ENCODE measurements around the gene CHMP3.
"Not testable (repeated sequence)": the region's sequence is repeated elsewhere in the genome, so short reads cannot be mapped to it uniquely, and the experiment has no call there.

Gene CHMP3

DNA sequence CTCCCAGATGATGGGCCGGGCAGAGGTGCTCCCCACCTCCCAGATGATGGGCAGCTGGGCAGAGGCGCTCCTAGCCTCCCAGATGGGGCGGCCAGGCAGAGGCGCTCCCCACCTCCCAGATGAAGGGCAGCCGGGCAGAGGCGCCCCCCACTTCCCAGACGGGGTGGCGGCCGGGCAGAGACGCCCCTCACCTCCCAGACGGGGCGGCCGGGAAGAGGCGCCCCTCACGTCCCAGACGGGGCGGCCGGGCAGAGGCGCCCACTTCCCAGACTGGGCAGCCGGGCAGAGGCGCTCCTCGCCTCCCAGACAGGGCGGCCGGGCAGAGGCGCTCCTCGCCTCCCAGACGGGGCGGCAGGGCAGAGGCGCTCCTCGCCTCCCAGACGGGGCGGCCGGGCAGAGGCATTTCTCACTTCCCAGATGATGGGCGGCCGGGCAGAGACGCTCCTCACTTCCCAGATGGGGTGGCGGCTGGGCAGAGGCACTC, 14.3 kb downstream of the CHMP3 start:
- DNase-seq: not testable (repeated sequence)

DNA sequence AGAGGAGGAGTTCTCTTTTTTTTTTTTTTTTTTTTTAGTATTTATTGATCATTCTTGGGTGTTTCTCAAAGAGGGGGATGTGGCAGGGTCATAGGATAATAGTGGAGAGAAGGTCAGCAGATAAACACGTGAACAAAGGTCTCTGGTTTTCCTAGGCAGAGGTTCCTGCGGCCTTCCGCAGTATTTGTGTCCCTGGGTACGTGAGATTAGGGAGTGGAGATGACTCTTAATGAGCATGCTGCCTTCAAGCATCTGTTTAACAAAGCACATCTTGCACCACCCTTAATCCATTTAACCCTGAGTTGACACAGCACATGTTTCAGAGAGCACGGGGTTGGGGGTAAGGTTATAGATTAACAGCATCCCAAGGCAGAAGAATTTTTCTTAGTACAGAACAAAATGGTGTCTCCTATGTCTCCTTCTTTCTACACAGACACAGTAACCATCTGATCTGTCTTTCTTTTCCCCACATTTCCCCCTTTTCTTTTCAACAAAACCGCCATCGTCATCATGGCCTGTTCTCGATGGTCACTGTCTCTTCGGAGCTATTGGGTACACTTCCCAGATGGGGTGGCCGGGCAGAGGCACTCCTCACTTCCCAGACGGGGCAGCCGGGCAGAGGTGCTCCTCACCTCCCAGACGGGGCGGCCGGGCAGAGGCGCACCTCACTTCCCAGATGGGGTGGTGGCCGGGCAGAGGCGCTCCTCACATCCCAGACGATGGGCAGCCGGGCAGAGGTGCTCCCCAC, 14.9 kb downstream of the CHMP3 start:
- not testable (repeated sequence) for DNase-seq

DNA sequence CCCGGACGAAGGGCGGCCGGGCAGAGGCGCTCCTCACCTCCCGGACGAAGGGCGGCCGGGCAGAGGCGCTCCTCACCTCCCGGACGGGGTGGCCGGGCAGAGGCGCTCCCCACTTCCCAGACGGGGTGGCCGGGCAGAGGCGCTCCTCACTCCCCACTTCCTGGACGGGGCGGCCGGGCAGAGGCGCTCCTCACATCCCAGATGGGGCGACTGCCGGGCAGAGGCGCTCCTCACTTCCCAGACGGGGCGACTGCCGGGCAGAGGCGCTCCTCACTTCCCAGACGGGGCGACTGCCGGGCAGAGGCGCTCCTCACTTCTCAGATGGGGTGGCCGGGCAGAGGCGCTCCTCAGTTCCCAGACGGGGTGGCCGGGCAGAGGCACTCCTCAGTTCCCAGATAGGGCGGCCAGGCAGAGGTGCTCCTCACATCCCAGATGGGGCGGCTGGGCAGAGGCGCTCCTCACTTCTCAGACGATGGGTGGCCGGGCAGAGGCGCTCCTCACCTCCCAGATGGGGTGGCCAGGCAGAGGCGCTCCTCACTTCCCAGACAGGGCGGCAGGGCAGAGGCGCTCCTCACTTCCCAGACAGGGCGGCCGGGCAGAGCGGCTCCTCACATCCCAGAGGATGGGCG, 17.8 kb downstream of the CHMP3 start:
- not testable (repeated sequence) for DNase-seq

DNA sequence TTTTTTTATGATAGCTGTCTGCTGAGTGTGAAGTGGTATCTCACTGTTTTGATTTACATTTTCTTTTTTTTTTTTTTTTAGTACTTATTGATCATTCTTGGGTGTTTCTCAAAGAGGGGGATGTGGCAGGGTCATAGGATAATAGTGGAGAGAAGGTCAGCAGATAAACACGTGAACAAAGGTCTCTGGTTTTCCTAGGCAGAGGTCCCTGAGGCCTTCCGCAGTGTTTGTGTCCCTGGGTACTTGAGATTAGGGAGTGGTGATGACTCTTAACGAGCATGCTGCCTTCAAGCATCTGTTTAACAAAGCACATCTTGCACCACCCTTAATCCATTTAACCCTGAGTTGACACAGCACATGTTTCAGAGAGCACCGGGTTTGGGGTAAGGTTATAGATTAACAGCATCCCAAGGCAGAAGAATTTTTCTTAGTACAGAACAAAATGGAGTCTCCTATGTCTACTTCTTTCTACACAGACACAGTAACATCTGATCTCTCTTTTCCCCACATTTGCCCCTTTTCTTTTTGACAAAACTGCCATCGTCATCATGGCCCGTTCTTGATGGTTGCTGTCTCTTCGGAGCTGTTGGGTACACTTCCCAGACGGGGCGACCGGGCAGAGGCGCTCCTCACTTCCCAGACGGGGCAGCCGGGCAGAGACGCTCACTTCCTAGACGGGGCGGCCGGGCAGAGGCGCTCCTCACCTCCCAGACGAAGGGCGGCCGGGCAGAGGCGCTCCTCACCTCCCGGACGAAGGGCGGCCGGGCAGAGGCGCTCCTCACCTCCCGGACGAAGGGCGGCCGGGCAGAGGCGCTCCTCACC, 18.8 kb downstream of the CHMP3 start:
- not testable (repeated sequence) for DNase-seq

DNA sequence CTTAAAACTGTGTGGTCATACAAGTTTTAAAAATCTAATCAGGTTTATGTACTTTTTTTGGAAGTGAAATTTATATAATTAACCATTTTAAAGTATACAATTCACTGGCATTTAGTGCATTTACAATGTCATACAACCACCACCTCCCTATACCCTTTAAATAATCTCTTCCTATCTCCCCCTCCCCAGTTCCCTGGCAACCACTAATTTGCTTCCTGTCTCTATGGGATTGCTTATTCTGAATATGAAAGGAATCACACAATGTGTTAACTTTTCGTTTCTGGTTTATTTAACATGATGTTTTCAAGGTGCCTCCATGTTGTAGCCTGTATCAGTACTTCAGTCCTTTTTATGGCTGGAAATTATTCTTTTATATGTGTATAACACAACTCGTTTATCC, 19.4 kb downstream of the CHMP3 start:
- no peak for DNase-seq

DNA sequence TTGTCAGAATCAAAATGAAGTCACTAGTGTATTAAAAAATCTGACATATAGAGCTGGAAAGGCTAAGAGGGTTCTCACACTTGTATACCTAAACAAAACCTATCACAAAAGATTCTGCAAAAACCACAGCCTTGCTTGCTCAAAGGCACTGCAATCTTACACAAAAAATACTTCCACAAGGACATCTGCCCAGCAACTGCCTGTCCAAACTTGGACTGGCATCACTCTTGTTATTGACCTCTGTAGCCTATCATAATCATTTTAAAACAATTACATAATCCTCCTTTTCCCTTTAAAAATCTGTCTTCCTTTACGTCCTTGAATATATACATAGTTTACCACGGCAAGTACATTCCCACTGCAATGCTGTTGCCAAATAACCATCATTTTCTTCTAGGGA, 19.9 kb downstream of the CHMP3 start:
- DNase-seq: no peak

DNA sequence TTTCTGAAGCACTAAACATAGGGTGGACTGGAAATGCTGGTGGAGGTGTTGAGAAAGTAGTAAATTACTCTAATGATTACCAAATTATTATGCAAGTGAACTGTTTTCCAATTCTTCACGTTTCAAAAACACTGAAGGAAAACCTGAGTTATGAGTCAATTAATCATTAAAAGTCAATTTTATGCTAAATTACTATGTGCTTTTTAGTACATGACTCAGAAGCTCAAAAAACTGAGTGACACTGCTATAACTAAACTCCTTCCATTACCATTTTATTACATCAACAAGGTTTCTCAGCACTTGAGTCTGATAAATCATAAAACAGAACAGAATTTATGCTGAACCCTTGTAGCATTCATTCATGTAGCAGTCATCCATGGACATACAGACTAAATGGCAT, 20.4 kb downstream of the CHMP3 start:
- no peak for DNase-seq

DNA sequence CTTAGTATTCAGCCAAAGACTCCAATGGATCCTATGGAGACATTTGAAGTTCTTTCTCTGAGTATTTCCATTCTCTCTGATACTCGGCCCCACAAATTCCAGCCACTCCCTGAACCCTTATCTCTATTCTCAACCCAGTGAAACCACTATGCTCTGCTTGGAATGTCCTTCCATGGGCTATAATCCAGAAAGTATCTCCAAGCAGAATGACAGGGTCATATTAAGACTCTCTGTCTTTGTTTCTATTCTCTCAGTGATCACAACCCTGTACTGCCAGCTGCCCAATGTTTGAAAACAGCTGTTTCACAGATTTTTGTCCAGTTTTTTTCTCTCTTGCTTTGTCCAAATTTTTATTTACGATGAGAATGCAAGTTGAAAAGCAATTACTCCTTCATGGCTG, 21.9 kb downstream of the CHMP3 start:
- DNase-seq: no peak

DNA sequence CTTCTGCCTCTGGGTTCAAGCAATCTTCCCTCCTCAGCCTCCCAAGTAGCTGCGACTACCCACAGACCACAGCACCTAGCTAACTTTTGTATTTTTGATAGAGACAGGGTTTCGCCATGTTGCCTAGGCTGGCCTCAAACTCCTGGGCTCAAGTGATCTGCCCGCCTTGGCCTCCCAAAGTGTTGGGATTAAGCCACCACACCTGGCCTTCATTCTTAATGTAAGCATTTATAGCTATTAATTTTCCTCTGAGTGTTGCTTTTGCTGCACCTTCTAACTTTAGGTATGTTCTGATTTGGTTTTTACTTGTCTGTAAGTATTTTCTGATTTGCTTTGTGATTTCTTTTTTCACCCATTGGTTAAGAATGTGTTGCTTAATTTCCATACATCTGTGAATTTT, 29.7 kb downstream of the CHMP3 start:
- DNase-seq: no peak

DNA sequence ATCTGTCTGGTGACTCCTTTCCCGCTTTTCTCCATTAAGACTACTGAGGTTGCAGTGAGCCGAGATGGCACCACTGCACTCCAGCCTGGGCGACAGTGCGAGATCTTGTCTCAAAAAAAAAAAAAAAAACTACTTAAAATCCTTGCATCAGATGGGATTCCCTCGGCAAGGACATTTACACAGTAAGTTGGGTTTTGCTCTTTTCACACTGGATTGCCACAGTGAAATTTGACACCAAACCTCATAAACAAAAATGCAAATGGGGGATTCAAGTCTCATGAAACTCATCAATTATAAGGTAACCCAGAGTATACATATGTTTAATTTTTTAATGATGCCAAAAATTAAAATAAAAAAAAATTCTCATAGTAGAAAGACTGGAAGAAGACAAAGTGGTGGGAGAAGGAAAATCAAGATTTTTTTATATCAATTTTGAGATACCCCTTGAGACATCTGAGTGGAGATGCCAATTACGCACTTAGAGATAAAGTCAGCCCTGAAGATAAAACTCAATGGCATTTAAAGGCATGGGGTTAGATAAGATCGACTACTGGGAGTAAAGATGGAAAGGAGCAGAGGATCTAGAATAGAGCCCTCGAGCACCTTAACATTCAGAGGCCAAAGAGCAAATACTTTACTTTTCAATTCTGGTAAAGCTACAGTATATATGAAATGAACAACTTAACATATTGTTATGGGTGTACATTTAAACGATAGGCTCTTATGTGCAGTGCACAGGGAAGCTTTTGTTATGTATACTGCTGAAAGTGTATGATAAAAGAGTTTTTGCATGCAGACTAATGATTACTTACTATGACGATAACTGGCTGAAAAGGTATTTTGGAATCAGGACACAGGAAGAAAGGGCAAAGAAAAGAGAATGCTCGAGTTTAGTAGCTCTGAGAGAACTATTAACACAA, 37.6 kb downstream of the CHMP3 start:
- DNase-seq: no peak

DNA sequence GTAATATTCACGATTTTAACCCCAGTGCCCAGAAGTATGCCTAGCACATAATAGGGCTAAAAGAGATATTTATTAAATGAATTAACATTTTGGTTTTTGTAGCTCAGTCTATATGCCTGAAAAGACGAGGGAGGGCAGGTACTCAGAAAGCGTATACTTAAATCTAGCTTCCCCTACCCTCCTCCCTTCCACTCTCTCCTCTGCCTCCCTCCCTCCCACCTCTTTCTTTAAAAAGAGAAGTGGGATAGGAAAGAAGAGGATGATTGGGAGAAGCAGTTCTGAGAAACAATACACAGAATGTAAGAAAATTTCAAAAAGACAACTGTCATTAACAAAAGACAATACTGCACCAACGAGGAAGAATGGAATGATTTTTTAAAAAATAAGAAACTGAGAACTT, 39.8 kb downstream of the CHMP3 start:
- no peak for DNase-seq

DNA sequence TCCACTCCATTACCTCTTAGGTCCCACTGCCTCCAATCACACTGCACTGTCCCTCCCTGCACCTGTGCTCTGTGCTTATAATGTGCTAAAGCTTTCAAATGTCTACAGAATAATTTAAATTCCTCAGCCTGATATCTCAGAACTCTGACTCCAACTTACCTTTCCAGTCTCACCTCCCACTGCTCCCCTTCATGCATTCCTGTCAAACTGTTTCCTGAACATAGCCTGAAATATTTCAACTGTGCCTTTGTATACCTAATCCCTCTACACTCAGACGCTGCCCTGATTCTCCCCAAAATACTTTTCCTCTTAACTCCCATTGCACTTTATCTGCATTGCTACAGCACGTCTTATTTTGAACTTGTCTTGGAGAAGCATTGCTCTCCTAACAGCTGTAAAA, 40.5 kb downstream of the CHMP3 start:
- no peak for DNase-seq

DNA sequence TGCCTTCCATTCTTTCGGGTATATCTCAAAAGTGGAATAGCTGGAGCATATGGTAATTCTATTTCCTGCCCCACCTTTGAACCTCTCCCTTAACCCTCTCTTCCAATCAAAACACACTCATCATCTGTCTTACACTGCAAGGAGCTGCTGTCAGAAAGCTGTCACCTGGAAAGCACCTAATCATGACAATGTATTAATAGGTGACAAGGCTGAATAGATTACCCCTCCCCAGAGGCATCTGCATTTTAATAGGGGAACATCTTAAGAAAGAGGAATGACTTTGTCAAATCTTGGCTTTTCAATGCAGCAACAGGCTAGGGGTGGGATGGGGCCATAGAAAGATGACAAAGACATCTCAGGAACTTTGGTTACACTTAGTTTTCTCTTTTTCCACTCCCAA, 41.3 kb downstream of the CHMP3 start:
- no peak for DNase-seq

DNA sequence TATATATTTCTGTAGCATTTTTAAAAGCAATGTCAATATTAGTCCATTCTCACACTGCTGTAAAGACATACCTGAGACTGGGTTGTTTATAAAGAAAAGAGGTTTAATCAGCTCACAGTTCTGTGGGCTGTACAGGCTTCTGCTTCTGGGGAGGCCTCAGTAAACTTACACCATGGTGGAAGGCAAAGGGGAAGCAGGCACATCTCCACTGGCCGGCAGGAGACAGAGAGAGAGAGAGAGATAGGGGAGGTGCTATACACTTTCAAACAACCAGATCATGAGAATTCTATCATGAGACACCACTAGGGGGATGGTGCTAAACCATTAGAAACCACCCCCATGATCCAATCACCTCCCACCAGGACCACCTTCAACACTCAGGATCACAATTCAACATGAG, 43.1 kb downstream of the CHMP3 start:
- DNase-seq: peak; percentile 18

DNA sequence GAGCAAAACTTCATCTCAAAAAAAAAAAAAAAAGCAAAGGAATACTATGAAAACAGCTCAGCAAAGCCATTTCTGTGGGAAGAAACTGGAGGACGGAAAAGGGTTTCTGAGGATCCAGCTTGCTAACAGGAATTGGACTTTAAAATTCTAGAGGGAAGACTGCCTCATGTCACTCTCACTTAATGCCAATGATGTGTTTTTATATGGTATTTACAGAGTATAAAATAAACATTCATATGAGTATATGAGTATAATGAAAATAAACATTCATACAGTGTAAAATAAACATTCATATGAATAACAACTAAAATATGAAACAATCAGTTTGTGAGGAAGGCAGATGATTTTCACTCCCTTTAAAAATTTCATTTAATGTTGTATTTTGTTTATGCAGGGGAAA, 43.9 kb downstream of the CHMP3 start:
- no peak for DNase-seq

DNA sequence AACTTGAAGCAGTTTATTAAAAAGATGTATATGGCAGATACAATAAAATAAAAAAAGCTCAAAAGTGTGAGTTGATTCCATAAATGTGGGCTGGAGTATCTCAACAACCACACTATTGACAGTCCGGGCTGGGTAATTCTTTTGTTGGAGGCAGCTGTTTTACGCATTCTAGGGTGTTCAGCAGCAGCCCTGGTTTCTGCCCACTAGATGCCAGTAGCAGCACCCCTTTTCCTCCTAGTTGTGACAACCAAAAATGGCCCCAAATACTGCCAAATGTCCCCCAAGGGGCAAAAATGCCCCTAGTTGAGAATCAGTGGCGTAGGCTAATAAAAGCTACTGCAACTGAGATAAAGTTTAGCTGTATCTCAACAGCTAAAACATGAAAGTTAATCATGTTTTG, 44.8 kb downstream of the CHMP3 start:
- peak; percentile 28 for DNase-seq

DNA sequence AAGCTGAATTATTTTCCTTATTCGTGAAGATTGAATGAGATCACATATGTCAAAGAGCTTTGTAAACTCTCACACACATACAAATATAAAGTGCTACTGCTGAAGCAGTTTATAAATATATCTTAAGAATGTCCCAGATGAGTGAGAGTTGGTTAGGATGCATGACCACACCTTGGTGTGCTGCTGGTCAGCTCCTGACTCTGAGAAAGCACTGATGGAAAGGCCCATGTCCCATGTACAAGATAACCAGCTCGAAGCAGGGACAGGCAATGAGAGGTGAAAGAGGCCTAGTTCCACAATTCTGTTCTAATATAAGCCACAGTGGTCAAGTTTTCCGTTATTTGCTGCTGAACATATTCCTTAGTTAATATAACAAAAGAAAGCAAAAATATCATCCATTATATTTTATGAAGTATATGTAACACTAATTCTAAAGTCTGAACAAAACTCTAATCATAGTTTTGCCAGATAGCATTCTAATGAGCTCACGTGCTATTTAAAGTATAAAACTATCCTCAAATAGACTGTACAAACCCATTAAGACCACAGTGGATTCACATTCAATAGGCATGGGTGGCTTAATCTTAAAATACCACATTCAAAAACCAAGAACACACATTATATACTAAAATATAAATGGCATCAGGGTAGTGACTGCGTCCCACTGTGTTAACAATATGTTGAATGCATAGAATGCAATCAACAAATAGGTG, 49.1 kb downstream of the CHMP3 start:
- no peak for DNase-seq

DNA sequence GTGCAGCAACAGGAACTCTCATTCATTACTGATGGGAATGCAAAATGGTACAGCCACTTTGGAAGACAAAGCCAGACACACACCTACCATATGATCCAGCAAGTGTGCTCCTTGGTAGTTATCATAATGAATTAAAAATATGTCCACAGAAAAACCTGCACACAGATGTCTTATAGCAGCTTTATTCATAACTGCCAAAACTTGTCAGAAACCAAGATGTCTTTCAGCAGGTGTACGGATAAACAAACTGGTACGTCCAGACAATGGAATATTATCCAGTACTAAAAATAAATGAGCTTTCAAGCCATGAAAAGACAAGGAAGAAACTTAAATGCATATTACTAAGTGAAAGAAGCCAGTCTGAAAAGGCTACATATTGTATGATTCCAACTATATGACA, 50.4 kb downstream of the CHMP3 start:
- no peak for DNase-seq

DNA sequence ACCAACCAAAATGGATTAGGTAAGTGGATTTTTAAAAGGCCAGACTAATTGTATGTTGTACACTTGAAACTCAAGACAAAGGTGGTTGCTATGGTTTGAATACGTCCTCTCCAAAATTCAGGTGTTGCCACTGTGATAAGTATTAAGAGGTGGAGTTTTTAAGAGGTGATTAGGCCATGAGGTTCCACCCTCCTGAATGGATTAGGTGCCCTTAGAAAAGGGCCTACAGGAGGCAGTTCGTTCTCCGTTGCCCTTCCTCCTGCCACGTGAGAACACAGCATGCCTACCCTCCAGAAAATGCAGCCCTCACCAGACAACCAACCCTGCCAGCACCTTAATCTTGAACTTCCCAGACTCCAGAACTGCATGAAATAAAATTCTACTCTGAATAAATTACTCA, 51.2 kb downstream of the CHMP3 start:
- no peak for DNase-seq

DNA sequence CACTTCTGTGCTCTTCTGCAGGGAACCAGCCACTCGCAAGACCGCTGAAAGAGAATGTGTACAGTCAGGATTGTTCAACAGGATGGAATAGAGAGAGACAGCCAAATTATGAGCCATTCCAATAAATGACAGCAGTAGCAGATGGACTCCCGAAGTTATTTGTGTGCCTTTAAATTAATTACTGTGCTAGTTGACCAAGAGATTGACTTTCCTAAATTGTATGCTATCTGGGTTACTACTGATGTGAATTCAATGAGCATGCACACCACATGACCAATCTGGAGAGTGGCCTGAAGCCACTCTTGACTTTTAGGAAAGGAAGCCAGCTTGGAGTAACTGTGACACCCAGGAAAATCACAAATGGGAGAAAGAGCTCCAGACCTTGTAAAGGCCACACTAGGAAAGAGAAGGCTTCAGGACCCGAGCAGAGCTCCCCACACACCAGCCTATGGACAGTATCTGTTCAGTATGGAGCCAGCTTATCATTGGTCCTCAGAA, 52.8 kb downstream of the CHMP3 start:
- no peak for DNase-seq

DNA sequence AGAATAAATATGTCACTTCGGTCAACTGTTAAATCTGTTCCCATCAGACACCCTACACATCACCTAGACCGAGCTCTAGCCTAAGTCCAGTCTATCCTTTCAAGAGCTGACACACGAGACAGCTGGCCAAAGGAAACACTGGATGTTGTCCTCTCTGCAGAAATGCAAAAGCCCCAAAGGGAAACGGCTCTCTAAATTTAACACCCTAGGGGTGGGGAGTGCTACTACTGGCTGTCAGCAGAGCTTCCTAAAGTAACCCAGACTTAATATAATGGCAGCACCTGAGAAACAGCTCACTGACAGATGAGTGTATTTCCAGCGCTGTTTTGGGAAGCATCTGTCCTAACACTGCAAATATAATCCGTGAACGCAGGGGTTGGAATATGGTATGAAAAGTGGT, 55.6 kb downstream of the CHMP3 start:
- no peak for DNase-seq
